ENCODE results near the gene SNAI1.

GRCh38 chr20:49989234-49990065 is 6.7 kb downstream of the SNAI1 start:
- TF ChIP-seq, protein P1, sequence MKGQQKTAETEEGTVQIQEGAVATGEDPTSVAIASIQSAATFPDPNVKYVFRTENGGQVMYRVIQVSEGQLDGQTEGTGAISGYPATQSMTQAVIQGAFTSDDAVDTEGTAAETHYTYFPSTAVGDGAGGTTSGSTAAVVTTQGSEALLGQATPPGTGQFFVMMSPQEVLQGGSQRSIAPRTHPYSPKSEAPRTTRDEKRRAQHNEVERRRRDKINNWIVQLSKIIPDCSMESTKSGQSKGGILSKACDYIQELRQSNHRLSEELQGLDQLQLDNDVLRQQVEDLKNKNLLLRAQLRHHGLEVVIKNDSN (IDR thresholded peaks at IDR 0.05): no peak
- TF ChIP-seq EP300 (IDR thresholded peaks at IDR 0.05; ENCODE audit: borderline replicate concordance): no peak
